A673 (cell line): ENCODE data around the gene USH1G. TPM values are rescaled to one million over a fixed set of nuclear protein-coding genes. Genes with fewer than 3 reads are reported as not detected.

Experiments
- BruUV-seq: library from RNA; stranded (reverse); fragments of 400-500 nt; replicated peaks from 2 replicates; lab custom pipeline; 2021; lab: Mats Ljungman, UMichigan
- CTCF ChIA-PET: fragments of 300-600 bp; sonication (Branson Sonifier 250); formaldehyde crosslinking; loops from one replicate; lab custom pipeline; 2022; ENCODE audit warnings: antibody characterized with exemption; lab: Charles Lee
- POLR2A ChIA-PET: fragments of 300-600 bp; sonication (Branson Sonifier 250); formaldehyde crosslinking; loops from one replicate; lab custom pipeline; 2022; ENCODE audit warnings: antibody characterized with exemption; ENCODE audit not compliant: low non-redundant PET; lab: Charles Lee
- DNase-seq: peaks from one replicate; pipeline ENCODE4 v3.0.0-alpha.2; 2015; ENCODE audit warnings: low spot score
- H3K27ac ChIP-seq: fragments of 200-600 bp; sonication (generic); 2 replicates; pipeline ENCODE4 v1.5.1; 2016; ENCODE audit warnings: mixed run types, low read depth, mild to moderate bottlenecking, mixed read lengths, antibody characterized with exemption, low read length; ENCODE audit not compliant: poor library complexity, severe bottlenecking
- H3K27me3 ChIP-seq: fragments of 200-600 bp; sonication (generic); replicated peaks from 2 replicates; pipeline ENCODE4 v1.6.1; 2017; ENCODE audit warnings: mixed run types, low read depth, mild to moderate bottlenecking, mixed read lengths, antibody characterized with exemption, low read length; ENCODE audit not compliant: insufficient read depth, poor library complexity
- H3K36me3 ChIP-seq: fragments of 200-600 bp; sonication (generic); 2 replicates; pipeline ENCODE4 v1.6.1; 2016; ENCODE audit warnings: mixed run types, mild to moderate bottlenecking, mixed read lengths, antibody characterized with exemption, low read length; ENCODE audit not compliant: insufficient read depth, poor library complexity, severe bottlenecking
- H3K4me1 ChIP-seq: fragments of 200-600 bp; sonication (generic); 2 replicates; pipeline ENCODE4 v1.6.1; 2017; ENCODE audit warnings: mixed run types, mild to moderate bottlenecking, mixed read lengths, antibody characterized with exemption, low read length; ENCODE audit not compliant: insufficient read depth, poor library complexity, severe bottlenecking
- H3K4me3 ChIP-seq: fragments of 200-600 bp; sonication (generic); 2 replicates; pipeline ENCODE4 v1.5.1; 2016; ENCODE audit warnings: low read depth, mixed run types, mild to moderate bottlenecking, mixed read lengths, low read length; ENCODE audit not compliant: poor library complexity, severe bottlenecking
- H3K9me3 ChIP-seq: fragments of 200-600 bp; sonication (generic); 2 replicates; pipeline ENCODE4 v1.6.1; 2016; ENCODE audit warnings: mixed run types, low read depth, mild to moderate bottlenecking, mixed read lengths, antibody characterized with exemption, low read length; ENCODE audit not compliant: poor library complexity, severe bottlenecking
- CTCF ChIP-seq: fragments of 300-800, 200-600 bp; sonication (generic); conservative IDR thresholded peaks from 2 replicates; pipeline ENCODE4 v1.5.1; 2017; ENCODE audit warnings: low read depth, mild to moderate bottlenecking, antibody characterized with exemption, low read length, moderate library complexity, mixed read lengths
- EZH2 ChIP-seq: fragments of 200-600 bp; sonication (generic); IDR thresholded peaks from 2 replicates; pipeline ENCODE4 v1.6.1; 2017; ENCODE audit warnings: borderline replicate concordance, low read depth, mild to moderate bottlenecking, mixed read lengths, antibody characterized with exemption, low read length; ENCODE audit not compliant: poor library complexity, severe bottlenecking
- intact Hi-C: fragments of 100-400 bp; cut with micrococcal nuclease; formaldehyde crosslinking; loops from one replicate; pipeline ENCODE4 v1.10.0; 2022; ENCODE audit not compliant: unreplicated experiment
- total RNA-seq: library from RNA; stranded (reverse); gene quantifications from 2 replicates; pipeline ENCODE4 v1.2.3, GENCODE V29; 2021

USH1G gene
- total RNA-seq, 1 experiment from 2014 or later = not detected

GRCh38 chr17:74877592-74878548 lies 45.2 kb downstream of the USH1G start:
- Histone ChIP-seq H3K36me3 (no peaks in the 10 kb centered on the region), H3K4me1 (peaks cover 6% of the 10 kb centered on the region), H3K27me3 (no peaks in the 10 kb centered on the region), H3K9me3 (no peaks in the 10 kb centered on the region), H3K27ac (no peak overlapping the region), H3K4me3 (no peak overlapping the region)
- TF ChIP-seq CTCF = no peak
- TF ChIP-seq EZH2 = no peak
- POLR2A ChIA-PET = no interaction called here
- DNase-seq = no peak
- CTCF ChIA-PET = no interaction called here
- no TSS peak for BruUV-seq
- intact Hi-C loops = no loop called here

GRCh38 chr17:74875977-74876593 lies 47.0 kb downstream of the USH1G start:
- Histone ChIP-seq H3K36me3 (no peaks in the 10 kb centered on the region), H3K4me1 (peaks cover 17% of the 10 kb centered on the region), H3K27me3 (no peaks in the 10 kb centered on the region), H3K27ac (no peak overlapping the region), H3K4me3 (no peak overlapping the region), H3K9me3 (no peaks in the 10 kb centered on the region)
- ChIA-PET POLR2A (no interaction called here), CTCF (no interaction called here)
- TF ChIP-seq CTCF = no peak
- no peak for TF ChIP-seq EZH2
- DNase-seq = no peak
- BruUV-seq = no TSS peak
- intact Hi-C loops = no loop called here

- Histone ChIP-seq H3K9me3 (no peaks in the 10 kb centered on the region), H3K27ac (no peak overlapping the region), H3K4me3 (no peak overlapping the region), H3K27me3 (no peaks in the 10 kb centered on the region), H3K36me3 (no peaks in the 10 kb centered on the region), H3K4me1 (peaks cover 23% of the 10 kb centered on the region)
- no peak for TF ChIP-seq EZH2
- ChIA-PET POLR2A (no interaction called here), CTCF (interaction anchor here (1.1 kb wide), 1 partner anchor 131 kb away, joined by 3 read pairs; no protein-coding TSS in a partner anchor)
- intact Hi-C loops = no loop called here
- no peak for DNase-seq
- BruUV-seq = no TSS peak
These were observed 47.7 kb downstream of the USH1G start for GRCh38 chr17:74875155-74875976.
